Activated naive CD8-positive, alpha-beta T cell treated with anti-CD3 and anti-CD28 coated beads, Interleukin-2, amount 50 U/mL, for 16 hours (primary cell): ENCODE results near the gene APLNR.
"Not testable (repeated sequence)": the region's sequence is repeated elsewhere in the genome, so short reads cannot be mapped to it uniquely, and the experiment has no call there.

ENCODE experiments used
- DNase-seq: peaks from one replicate; pipeline ENCODE4 v3.0.0-alpha.2; 2020; ENCODE audit warnings: low read depth, low spot score

The APLNR gene

DNA sequence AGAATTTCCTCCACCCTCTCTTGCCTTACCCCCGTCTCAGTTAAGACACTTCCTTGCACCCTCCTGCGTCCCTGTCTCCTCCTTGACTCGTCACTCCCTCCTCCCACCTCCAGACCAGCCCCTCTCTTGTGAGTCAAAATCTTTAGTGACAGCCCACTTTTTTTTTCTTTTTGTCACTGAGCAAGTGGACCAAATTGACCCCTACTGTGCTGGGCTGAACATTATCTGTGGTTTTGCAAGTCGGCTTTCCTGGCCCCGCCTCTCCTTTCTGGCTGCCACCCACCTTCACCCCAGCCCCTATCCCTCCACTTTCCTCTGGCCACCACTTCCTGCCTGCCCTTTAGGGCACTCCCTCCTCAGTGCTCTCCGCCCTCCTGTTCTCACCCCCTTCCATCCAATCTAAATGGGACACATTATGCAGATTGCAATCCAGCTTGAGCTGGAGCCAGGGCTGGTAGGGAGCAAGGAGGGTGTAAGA lies at the start of gene APLNR:
TSS of gene APLNR (minus strand) at position 47 of the 478 bp plus-strand sequence. CDS start 246 bp downstream, outside the sequence.
- no peak for DNase-seq

DNA sequence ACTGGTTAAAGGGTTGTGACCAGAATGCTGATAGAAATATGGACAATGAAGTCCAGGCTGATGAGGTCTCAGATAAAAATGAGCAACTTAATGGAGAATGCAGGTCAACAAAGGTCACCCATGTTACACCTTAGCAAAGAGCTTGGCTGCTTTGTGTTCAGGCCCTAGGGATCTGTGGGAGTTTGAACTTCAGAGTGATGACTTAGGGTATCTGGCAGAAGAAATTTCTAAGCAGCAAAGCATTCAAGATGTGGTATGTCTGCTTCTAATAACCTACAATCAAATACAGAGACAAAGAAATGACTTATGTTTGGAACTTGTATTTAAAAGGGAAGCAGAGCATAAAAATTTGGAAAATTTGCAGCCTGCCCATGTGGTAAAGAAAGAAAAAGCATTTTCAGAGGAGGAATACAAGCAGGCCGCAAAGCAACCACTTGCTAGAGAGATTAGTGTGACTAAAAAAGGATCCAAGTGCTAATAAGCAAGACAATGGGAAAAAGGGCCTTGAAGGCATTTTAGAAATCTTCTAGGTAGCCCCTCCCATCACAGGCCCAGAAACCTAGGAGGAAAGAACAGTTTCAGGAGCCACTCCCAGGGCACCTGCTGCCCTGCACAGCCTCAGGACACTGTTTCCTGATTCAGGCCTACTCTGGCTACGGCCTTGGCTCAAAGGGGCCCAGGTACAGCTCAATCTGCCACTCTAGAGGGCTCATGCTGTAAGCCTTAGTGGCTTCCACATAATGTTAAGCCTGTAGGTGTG lies 46.4 kb upstream of the APLNR start:
- DNase-seq: no peak

DNA sequence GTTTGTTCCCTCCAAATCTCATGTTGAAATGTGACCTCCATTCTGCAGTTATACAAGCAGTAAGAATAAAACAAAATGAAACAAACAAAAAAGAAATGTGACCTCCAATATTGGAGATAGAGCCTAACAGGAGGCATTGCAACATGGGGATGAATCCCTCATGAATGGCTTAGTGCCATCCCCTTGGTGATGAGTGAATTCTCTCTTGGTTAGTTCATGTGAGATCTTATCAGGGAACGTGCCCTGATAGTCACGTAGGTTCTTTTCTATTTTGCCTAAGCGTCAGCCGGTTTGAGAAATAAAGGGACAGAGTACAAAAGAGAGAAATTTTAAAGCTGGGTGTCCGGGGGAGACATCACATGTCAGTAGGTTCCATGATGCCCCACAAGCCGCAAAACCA lies 44.5 kb upstream of the APLNR start:
- DNase-seq: not testable (repeated sequence)

DNA sequence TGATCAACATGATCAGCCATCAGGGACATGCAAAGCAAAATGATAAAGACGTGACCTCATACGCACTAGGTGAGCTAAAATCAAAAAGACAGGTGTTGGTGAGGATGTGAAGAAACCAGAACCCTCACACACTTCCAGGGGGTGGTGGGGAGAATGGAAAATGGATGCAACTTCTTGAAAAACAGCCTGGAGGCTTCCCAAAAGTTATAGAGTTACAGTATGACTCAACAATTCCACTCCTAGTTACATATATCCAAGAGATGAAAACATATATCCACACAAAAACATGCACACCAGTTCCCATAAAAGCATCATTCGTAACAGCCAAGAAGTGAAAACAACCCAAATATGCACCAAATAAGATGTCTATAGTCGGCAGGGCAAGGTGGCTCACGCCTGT lies 42.1 kb upstream of the APLNR start:
- no peak for DNase-seq

DNA sequence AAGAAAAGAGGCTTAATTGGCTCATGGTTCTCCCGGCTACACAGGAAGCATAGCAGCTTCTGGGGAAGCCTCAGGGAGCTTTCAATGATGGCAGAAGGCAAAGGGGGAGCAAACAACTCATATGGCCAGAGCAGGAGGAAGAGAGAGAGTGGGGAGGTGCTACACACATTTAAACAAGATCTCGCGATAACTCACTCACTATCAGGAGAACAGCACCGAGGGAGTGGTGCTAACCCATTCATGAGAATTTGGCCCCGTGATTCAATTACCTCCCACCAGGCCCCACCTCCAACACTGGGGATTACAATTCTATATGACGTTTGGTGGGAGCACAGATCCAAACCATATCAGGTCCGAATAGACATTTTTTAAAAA lies 41.7 kb upstream of the APLNR start:
- no peak for DNase-seq

GRCh38 chr11:57277845-57278720 lies 41.0 kb upstream of the APLNR start:
- DNase-seq: no peak

DNA sequence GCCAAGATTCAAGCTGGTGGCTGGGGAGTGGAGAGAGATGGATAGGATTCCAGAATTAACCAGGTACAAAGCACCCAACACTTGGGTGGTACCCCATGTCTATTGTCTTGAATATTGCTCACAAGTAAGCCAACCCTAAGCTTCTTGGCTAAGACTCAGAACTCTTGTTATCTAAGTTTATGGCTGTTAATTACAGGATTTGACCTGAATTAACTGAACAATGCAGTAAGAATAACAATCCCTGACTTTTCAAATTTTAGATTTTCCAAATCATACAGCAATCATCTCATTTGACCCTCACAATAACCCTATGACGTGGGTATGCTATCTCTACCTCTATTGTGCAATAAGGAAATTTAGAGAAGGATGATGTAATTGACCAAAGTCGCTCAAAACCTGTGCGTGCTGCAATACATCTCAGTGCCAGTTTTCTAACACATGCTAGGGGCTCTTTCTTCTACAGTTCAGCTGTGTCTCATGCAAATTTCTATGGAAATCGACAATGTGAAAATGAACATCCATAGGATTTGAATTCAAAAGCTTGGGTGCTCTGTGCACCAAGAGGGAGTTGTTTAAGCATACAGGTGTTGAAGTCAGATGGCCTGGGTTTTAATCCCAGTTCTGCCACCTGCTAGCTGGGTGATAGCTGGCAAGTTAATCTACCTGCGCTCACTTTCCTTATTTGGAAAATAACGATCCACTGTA lies 40.1 kb upstream of the APLNR start:
- DNase-seq: no peak

DNA sequence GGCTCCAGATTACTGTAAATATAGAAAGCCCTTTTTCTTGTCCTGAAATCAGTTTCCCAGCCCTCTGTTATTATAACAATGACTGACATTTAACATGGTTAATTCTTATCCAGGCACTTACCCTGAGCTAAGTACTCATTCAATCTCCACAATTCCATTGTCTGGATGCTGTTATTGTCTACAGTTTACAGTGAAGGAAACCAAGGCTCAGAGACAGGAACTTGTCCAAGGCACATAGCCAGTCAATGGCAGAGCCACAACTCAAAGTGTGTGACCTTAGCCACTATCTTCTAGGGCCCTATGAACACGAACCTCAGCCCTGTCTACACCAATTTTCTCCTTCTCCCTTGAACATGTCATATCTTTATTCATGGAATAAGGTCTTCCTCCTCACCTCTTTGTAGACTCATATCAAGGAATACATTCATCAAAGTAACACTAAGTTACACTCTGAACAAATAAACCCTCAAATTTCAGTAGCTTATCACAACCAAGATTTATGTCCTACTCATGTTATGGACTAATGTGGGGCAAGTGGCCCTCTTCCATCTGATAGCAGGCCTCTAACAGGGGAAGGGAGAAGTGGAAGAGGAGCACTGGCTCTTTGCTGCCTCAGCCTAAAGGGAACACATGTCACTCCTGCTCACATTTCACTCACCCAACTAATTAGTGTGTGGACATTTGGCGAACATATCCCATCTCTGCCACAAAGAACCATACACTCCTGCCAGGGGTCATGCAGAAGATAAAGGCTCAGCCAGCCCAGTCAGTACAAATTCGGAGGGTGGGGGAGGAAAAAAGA lies 39.3 kb upstream of the APLNR start:
- DNase-seq: no peak

DNA sequence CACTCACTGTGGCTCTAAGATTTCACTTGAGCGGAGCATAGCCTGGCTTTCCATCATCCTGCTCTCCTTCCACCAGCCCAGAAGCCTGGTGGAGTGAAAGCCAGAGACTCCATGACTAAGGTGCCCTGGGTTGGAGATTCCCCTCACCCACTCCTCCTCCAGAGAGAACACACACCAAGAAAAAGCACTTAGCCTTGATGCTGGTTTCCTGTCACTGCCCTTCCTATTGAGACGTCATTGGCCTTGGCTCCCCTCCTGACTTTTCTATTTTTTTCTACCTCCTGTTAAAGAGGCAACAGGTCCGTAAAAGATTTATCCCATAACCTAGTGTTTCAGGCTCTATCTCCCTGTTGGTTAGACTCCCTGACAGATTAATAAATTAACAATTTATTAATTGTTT lies 38.5 kb upstream of the APLNR start:
- no peak for DNase-seq

DNA sequence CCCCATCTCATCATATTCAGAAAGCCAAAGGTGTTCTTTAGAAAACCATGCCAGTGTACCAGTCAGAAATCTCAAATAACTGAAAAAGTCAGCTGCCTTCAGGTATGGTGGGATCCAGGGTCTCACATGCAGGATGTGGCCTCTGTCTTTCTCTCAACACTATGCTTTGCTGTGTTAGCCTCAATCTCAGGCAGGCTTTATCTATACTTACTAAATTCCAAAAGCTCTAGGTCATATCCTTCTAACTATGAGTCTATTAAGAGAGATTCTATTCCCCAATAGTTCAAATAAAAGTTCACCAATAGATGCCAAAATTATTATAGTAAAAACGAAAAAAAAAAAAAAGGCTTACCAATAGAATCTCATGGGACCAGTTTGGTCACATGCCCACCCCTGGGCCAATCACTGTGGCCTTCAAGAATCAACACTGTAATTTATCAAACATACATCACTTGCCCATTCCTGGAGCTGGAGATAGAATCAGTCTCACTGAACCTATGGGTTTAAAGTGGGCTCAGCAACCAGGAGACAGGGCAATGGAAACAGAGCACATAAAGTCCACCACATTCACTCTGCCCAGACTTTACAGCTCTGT lies 38.0 kb upstream of the APLNR start:
- no peak for DNase-seq

DNA sequence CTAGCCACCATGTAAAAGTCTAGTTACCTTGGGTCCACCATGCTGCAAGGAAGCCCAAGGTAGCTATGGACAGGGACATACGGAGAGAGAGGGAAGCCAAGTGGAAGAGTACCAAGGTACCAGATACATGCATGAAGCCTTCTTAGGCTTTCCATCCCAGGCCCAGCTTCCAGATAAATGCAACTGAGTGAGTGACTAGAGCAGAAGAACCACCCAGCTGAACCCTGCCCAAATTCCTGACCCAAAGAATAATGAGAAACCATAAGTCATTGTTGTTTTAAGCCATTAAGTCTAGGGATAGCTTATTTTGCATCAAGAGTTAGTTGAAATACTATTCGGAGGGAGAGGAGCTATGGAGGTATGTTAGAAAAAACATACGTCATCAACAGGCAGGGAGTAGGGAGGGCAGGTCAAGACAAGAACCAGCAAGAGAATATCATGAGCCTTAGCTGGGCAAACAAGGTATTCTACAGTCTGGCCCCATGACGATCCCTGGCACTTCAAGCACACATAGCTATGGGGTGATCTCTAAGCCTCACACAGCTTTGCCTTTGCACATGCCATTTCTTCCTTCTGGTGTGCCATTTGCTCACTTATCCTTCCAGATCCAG lies 36.5 kb upstream of the APLNR start:
- no peak for DNase-seq

DNA sequence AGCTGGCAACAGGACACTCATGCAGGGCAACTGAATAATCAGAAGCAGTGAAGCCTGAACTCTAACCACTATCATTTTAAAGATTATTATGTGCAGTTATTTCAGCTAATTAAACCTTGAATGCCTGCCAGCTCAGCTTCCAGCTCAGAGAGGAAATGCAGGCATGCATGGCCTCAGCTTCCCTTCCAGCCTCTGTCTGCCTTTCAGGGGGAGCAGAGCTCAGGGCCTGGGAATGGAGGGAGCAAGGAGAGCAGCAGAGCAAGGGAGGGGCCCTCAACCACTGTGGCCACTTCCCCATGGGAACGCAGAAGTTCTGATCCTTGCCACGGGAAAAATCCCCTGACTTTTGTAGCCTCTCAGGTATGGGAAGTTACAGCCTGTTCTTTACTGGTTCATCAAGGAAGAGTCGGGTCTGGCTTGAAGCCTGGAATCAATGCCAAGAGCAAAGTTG lies 32.5 kb upstream of the APLNR start:
- DNase-seq: no peak

- no peak for DNase-seq
Observed at GRCh38 chr11:57266157-57266556, 29.1 kb upstream of the APLNR start.

DNA sequence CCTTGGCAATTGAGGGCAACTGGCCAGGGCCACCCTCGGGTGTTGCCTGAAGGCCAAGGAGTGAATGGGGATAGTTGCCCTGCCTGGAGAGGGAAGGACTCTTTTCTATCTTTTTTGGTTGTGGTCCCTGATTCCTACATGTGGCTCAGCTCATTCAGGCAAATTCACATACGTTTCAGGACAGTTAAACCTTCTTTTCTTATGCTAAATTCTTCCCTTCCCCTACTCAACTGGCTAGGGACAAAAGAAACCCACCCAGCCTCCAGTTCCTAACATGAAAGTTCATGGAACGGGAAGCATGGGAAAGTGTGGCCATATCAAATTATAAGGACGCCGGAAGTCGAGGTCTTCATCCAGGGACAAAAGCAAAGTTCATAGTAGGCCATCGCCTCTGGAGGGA lies 26.3 kb upstream of the APLNR start:
- DNase-seq: no peak

DNA sequence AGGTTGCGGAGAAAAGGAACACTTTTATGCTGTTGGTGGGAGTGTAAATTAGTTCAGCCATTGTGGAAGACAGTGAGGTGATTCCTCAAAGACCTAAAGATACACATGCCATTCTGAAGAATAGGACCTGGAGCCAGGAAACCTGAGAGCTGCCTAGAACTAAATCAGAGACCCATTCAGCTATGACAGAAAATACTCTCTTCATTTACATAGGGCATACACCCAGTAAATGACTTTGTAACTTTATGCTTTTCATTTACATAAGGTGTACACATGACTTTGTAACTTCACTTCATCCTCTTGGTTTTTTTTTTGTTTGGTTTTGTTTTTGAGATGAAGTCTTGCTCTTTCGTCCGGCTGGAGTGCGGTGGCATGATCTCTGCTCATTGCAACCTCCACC lies 25.1 kb upstream of the APLNR start:
- no peak for DNase-seq

- no peak for DNase-seq
Observed at GRCh38 chr11:57260937-57261783, 24.1 kb upstream of the APLNR start.

DNA sequence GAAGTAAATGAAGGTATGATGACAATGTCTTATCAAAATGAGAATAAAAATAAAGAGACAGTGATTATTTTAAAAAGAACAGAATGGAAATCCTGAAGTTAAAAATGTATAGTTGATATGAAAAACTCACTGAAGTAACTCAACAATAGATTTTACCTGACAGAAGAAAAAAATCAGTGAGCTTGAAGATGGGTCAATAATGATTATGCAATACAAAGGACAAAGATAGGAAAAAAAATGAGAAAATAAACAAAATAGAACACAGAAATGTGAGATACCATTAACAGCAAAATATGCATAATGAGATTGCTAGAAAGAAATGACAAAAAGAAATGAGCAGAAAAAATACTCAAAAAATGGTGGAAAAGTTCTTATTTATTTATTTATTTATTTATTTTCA lies 19.1 kb upstream of the APLNR start:
- no peak for DNase-seq

- no peak for DNase-seq
Observed at GRCh38 chr11:57255618-57256017, 18.6 kb upstream of the APLNR start.

DNA sequence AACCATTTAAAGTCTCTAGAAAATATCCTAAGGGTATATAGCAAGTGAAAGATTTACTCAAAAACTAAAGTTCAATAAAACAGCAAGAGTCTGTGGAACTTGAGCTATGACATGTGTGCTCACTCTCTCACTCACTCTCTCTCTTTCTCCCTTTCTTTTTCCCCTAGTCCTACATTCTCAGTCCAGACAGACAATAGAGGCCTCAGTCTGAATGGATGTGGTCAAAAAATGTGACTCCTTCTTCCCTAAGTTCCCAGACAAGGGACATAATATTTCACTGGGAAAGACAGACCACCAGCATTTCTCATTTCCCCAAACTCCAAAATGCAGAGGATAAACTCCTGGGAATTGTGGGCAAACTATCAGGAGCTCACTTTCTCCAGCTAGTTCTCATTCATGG lies 17.6 kb upstream of the APLNR start:
- DNase-seq: no peak
